Fibroblast of lung (primary cell): Measurements from ENCODE around the gene FXYD1. TPM values are rescaled to one million over a fixed set of nuclear protein-coding genes. Genes with fewer than 3 reads are reported as not detected.

Experiments used
- DNase-seq, 2 donors: peaks; one replicate each; pipeline versions ENCODE4 v3.0.0 to v3.0.0-alpha.2; 2010; ENCODE audit warnings: low read depth in 2 of 2
- H2AFZ ChIP-seq: 2 replicates; pipeline ENCODE4 v1.5.1; 2012; ENCODE audit warnings: low read length, control low read depth, inconsistent platforms
- H3K27ac ChIP-seq: 2 replicates; pipeline ENCODE4 v1.5.1; 2011; ENCODE audit warnings: low read length, control low read depth; ENCODE audit not compliant: insufficient read depth
- H3K27me3 ChIP-seq: 2 replicates; pipeline ENCODE4 v1.5.1; 2011; ENCODE audit warnings: mild to moderate bottlenecking, low read length; ENCODE audit not compliant: control insufficient read depth, insufficient read depth
- H3K36me3 ChIP-seq: 2 replicates; pipeline ENCODE4 v1.5.1; 2011; ENCODE audit warnings: low read length; ENCODE audit not compliant: control insufficient read depth, insufficient read depth
- H3K4me1 ChIP-seq: 2 replicates; pipeline ENCODE4 v1.5.1; 2011; ENCODE audit warnings: low read length; ENCODE audit not compliant: control insufficient read depth, insufficient read depth; ENCODE audit errors: extremely low read depth
- H3K4me2 ChIP-seq: 2 replicates; pipeline ENCODE4 v1.5.1; 2011; ENCODE audit warnings: low read length, control low read depth; ENCODE audit not compliant: insufficient read depth; ENCODE audit errors: extremely low read depth
- H3K4me3 ChIP-seq, 4 experiments: fragments of 200-600 bp in 1 of 4; sonication (generic) in 1 of 4; replicated peaks in 1 of 4; 2 replicates each; pipeline ENCODE4 v1.5.1; 2011 to 2016; ENCODE audit warnings: low read length in 4 of 4, low read depth in 3 of 4, mild to moderate bottlenecking in 3 of 4, control low read depth in 2 of 4, inconsistent platforms in 1 of 4, mixed read lengths in 1 of 4; ENCODE audit not compliant: insufficient read depth in 1 of 4; ENCODE audit errors: control extremely low read depth in 1 of 4
- H3K79me2 ChIP-seq: 2 replicates; pipeline ENCODE4 v1.5.1; 2012; ENCODE audit warnings: mild to moderate bottlenecking, low read length, inconsistent platforms; ENCODE audit not compliant: control insufficient read depth, insufficient read depth
- H3K9ac ChIP-seq: 2 replicates; pipeline ENCODE4 v1.5.1; 2011; ENCODE audit warnings: mild to moderate bottlenecking, low read length, control low read depth; ENCODE audit not compliant: insufficient read depth
- H3K9me3 ChIP-seq: 2 replicates; pipeline ENCODE4 v1.5.1; 2012; ENCODE audit warnings: low read depth, low read length; ENCODE audit not compliant: control insufficient read depth, insufficient read depth
- H4K20me1 ChIP-seq: 2 replicates; pipeline ENCODE4 v1.5.1; 2011; ENCODE audit warnings: low read length; ENCODE audit not compliant: control insufficient read depth, insufficient read depth; ENCODE audit errors: extremely low read depth
- CTCF ChIP-seq, 2 donors: IDR thresholded peaks in 1 of 2; conservative IDR thresholded peaks in 1 of 2; 1 replicate in 1 of 2; 2 replicates in 1 of 2; pipeline ENCODE4 v1.5.1; 2011 to 2012; ENCODE audit warnings: low read length in 2 of 2, control low read depth in 1 of 2, inconsistent platforms in 1 of 2, low read depth in 1 of 2, mild to moderate bottlenecking in 1 of 2
- EZH2 ChIP-seq: IDR thresholded peaks from 2 replicates; pipeline ENCODE4 v1.5.1; 2012; ENCODE audit warnings: low read length, control low read depth, mild to moderate bottlenecking; ENCODE audit errors: missing control alignments
- polyA plus RNA-seq, 2 donors: library from polyadenylated mRNA; depleted of rRNA in 1 of 2; stranded (reverse) in 1 of 2; unstranded in 1 of 2; fragments of >200 nt; gene quantifications; 2 replicates each; pipeline ENCODE4 v1.2.1, GENCODE V29; 2011 to 2012; ENCODE audit warnings: missing spikeins in 1 of 2
- total RNA-seq: library from RNA; depleted of rRNA; stranded (reverse); fragments of >200 nt; gene quantifications from 2 replicates; pipeline ENCODE4 v1.2.1, GENCODE V29; 2014

The FXYD1 gene
- total and polyA plus RNA-seq, 2 donors (not counting 1 experiment from before 2014, with no cell fraction given) = 4.5 to 7.5 TPM

GRCh38 chr19:35094656-35095055, 44.0 kb upstream of the FXYD1 start:
- Histone ChIP-seq H4K20me1 (no peaks in the 10 kb centered on the region), H3K9ac (no peak overlapping the region), H2AFZ (no peak overlapping the region), H3K36me3 (no peaks in the 10 kb centered on the region), H3K27ac (no peak overlapping the region), H3K79me2 (no peaks in the 10 kb centered on the region), H3K9me3 (no peaks in the 10 kb centered on the region), H3K4me2 (no peak overlapping the region), H3K4me1 (no peaks in the 10 kb centered on the region), H3K27me3 (no peaks in the 10 kb centered on the region), H3K4me3 (no peak overlapping the region)
- no peak for TF ChIP-seq EZH2
- no peak for TF ChIP-seq CTCF (conservative IDR thresholded peaks at IDR 0.05 in 1 of 2, IDR thresholded peaks at IDR 0.05 in 1 of 2; ENCODE audit: low read depth in 1 of 2, low read length in 2 of 2)
- no peak for DNase-seq

GRCh38 chr19:35095667-35096368, 42.8 kb upstream of the FXYD1 start:
- Histone ChIP-seq H4K20me1 (no peaks in the 10 kb centered on the region), H3K9me3 (no peaks in the 10 kb centered on the region), H3K4me1 (no peaks in the 10 kb centered on the region), H3K9ac (no peak overlapping the region), H3K27me3 (no peaks in the 10 kb centered on the region), H3K79me2 (no peaks in the 10 kb centered on the region), H3K36me3 (no peaks in the 10 kb centered on the region), H3K4me3 (no peak overlapping the region), H3K4me2 (no peak overlapping the region), H2AFZ (no peak overlapping the region), H3K27ac (no peak overlapping the region)
- no peak for TF ChIP-seq CTCF (conservative IDR thresholded peaks at IDR 0.05 in 1 of 2, IDR thresholded peaks at IDR 0.05 in 1 of 2; ENCODE audit: low read depth in 1 of 2, low read length in 2 of 2)
- no peak for TF ChIP-seq EZH2
- DNase-seq = no peak

DNA sequence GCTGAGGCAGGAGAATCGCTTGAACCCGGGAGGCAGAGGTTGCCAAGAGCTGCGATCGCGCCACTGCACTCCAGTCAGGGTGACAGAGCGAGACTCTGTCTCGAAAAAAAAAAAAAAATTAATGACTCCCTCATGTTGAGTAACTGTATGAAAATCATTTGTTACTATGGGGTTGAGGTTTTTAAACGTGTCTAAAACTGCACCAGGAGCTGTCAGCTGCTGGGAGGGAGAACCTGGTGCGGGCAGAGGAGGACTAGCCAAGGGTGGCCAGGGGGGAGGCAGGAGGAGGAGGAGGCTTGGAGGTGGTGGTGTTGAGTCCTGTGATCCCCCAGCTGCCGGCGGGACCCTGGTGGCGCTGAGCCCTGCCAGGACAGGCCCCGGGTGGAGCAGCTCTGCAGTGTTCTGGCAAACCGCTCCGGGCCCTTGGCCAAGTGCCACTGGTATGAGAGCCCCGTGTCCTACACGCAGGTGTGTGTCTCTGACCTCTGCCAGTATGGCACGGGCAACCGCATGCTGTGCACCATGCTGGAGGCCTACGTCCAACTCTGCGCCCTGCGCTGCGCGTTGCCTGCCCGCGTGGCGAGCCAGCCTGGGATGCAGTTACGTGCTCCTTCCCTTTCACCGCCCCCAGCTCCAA, 40.1 kb upstream of the FXYD1 start:
- H3K4me1 ChIP-seq = no peaks in the 10 kb centered on the region
- H3K27me3 ChIP-seq = no peaks in the 10 kb centered on the region
- no peak for DNase-seq
- H3K4me3 ChIP-seq = no peak overlapping the region
- H3K9me3 ChIP-seq = no peaks in the 10 kb centered on the region
- TF ChIP-seq EZH2 (no peak), CTCF (conservative IDR thresholded peaks at IDR 0.05 in 1 of 2, IDR thresholded peaks at IDR 0.05 in 1 of 2; ENCODE audit: low read depth in 1 of 2, low read length in 2 of 2) (no peak)
- no peak overlapping the region for H3K4me2 ChIP-seq
- no peaks in the 10 kb centered on the region for H4K20me1 ChIP-seq
- H3K79me2 ChIP-seq = no peaks in the 10 kb centered on the region
- no peak overlapping the region for H2AFZ ChIP-seq
- H3K9ac ChIP-seq = no peak overlapping the region
- H3K27ac ChIP-seq = no peak overlapping the region
- no peaks in the 10 kb centered on the region for H3K36me3 ChIP-seq
